DND-41 (cell line): Measurements from ENCODE around the gene AXIN1.

Experiments used
- ATAC-seq: fragments of 200-7000 bp; cut with Tn5 transposase; 3 replicates; pipeline ENCODE4 v1.9.1; 2021; ENCODE audit warnings: low read depth; ENCODE audit not compliant: insufficient read depth
- DNase-seq: peaks from one replicate; pipeline ENCODE4 v3.0.0-alpha.2; 2020
- H2AFZ ChIP-seq: 2 replicates; pipeline ENCODE4 v1.6.0; 2012; ENCODE audit warnings: low read depth, low read length
- H3K27ac ChIP-seq: 2 replicates; pipeline ENCODE4 v1.5.1; 2012; ENCODE audit warnings: low read length, inconsistent platforms
- H3K27me3 ChIP-seq: fragments of 200-600 bp; sonication (generic); 2 replicates; pipeline ENCODE4 v1.6.0; 2012; ENCODE audit warnings: low read length, mild to moderate bottlenecking, inconsistent platforms; ENCODE audit not compliant: insufficient read depth, poor library complexity
- H3K36me3 ChIP-seq: 2 replicates; pipeline ENCODE4 v1.5.1; 2012; ENCODE audit warnings: low read length, inconsistent platforms; ENCODE audit not compliant: insufficient read depth
- H3K4me1 ChIP-seq: 2 replicates; pipeline ENCODE4 v1.5.1; 2012; ENCODE audit warnings: mild to moderate bottlenecking, low read length; ENCODE audit not compliant: insufficient read depth
- H3K4me2 ChIP-seq: 2 replicates; pipeline ENCODE4 v1.6.0; 2012; ENCODE audit warnings: mild to moderate bottlenecking, moderate library complexity, low read length, inconsistent platforms; ENCODE audit not compliant: insufficient read depth
- H3K4me3 ChIP-seq, 2 experiments: fragments of 200-600 bp in 1 of 2; shearing (Covaris generic) in 1 of 2; 2 replicates each; pipeline ENCODE4 v1.5.1; 2012 to 2016; ENCODE audit warnings: inconsistent platforms in 2 of 2, low read length in 2 of 2, mild to moderate bottlenecking in 2 of 2, low read depth in 1 of 2, moderate library complexity in 1 of 2
- H3K79me2 ChIP-seq: 2 replicates; pipeline ENCODE4 v1.6.0; 2012; ENCODE audit warnings: low read length, inconsistent platforms; ENCODE audit not compliant: insufficient read depth
- H3K9ac ChIP-seq: 2 replicates; pipeline ENCODE4 v1.6.0; 2012; ENCODE audit warnings: low read depth, mild to moderate bottlenecking, inconsistent platforms, low read length, moderate library complexity
- H3K9me3 ChIP-seq: 2 replicates; pipeline ENCODE4 v1.5.1; 2012; ENCODE audit warnings: low read length, moderate library complexity, mild to moderate bottlenecking, inconsistent platforms; ENCODE audit not compliant: insufficient read depth, severe bottlenecking
- H4K20me1 ChIP-seq: 2 replicates; pipeline ENCODE4 v1.6.0; 2012; ENCODE audit warnings: low read length; ENCODE audit not compliant: insufficient read depth
- EZH2 ChIP-seq: IDR thresholded peaks from 3 replicates; pipeline ENCODE4 v1.6.1; 2012; ENCODE audit warnings: borderline replicate concordance, low read depth, mild to moderate bottlenecking, moderate library complexity, low read length, inconsistent platforms; ENCODE audit not compliant: severe bottlenecking
- TF ChIP-seq, protein P1 (sequence below): IDR thresholded peaks from 2 replicates; pipeline ENCODE4 v1.5.1; 2012; ENCODE audit warnings: borderline replicate concordance, low read length, moderate library complexity, mild to moderate bottlenecking; ENCODE audit not compliant: poor library complexity, severe bottlenecking; ENCODE audit errors: extremely low read depth

AXIN1 gene

GRCh38 chr16:354971-355461, 2.5 kb upstream of the AXIN1 start:
- H3K9me3 ChIP-seq: no peaks in the 10 kb centered on the region
- H3K4me3 ChIP-seq: no peak overlapping the region
- no peak overlapping the region for H2AFZ ChIP-seq
- H3K4me2 ChIP-seq: no peak overlapping the region
- DNase-seq: no peak
- H3K4me1 ChIP-seq: peaks cover 15% of the 10 kb centered on the region
- no peak for TF ChIP-seq EZH2
- TF ChIP-seq, protein P1, sequence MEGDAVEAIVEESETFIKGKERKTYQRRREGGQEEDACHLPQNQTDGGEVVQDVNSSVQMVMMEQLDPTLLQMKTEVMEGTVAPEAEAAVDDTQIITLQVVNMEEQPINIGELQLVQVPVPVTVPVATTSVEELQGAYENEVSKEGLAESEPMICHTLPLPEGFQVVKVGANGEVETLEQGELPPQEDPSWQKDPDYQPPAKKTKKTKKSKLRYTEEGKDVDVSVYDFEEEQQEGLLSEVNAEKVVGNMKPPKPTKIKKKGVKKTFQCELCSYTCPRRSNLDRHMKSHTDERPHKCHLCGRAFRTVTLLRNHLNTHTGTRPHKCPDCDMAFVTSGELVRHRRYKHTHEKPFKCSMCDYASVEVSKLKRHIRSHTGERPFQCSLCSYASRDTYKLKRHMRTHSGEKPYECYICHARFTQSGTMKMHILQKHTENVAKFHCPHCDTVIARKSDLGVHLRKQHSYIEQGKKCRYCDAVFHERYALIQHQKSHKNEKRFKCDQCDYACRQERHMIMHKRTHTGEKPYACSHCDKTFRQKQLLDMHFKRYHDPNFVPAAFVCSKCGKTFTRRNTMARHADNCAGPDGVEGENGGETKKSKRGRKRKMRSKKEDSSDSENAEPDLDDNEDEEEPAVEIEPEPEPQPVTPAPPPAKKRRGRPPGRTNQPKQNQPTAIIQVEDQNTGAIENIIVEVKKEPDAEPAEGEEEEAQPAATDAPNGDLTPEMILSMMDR: no peak
- no peak for ATAC-seq
- no peak overlapping the region for H3K27ac ChIP-seq
- no peaks in the 10 kb centered on the region for H3K27me3 ChIP-seq
- peaks cover 7% of the 10 kb centered on the region for H3K36me3 ChIP-seq
- H3K79me2 ChIP-seq: peaks cover 20% of the 10 kb centered on the region
- H3K9ac ChIP-seq: no peak overlapping the region
- peaks cover 23% of the 10 kb centered on the region for H4K20me1 ChIP-seq

GRCh38 chr16:354291-354881, 1.9 kb upstream of the AXIN1 start:
- no peak for ATAC-seq
- peaks cover 28% of the 10 kb centered on the region for H4K20me1 ChIP-seq
- peaks cover 26% of the 10 kb centered on the region for H3K79me2 ChIP-seq
- TF ChIP-seq, protein P1: no peak
- TF ChIP-seq EZH2: no peak
- no peak overlapping the region for H3K4me3 ChIP-seq
- H3K4me1 ChIP-seq: peaks cover 20% of the 10 kb centered on the region
- no peak overlapping the region for H3K4me2 ChIP-seq
- no peaks in the 10 kb centered on the region for H3K9me3 ChIP-seq
- H3K9ac ChIP-seq: no peak overlapping the region
- no peaks in the 10 kb centered on the region for H3K27me3 ChIP-seq
- H3K36me3 ChIP-seq: peaks cover 12% of the 10 kb centered on the region
- H3K27ac ChIP-seq: no peak overlapping the region
- no peak for DNase-seq
- no peak overlapping the region for H2AFZ ChIP-seq

DNA sequence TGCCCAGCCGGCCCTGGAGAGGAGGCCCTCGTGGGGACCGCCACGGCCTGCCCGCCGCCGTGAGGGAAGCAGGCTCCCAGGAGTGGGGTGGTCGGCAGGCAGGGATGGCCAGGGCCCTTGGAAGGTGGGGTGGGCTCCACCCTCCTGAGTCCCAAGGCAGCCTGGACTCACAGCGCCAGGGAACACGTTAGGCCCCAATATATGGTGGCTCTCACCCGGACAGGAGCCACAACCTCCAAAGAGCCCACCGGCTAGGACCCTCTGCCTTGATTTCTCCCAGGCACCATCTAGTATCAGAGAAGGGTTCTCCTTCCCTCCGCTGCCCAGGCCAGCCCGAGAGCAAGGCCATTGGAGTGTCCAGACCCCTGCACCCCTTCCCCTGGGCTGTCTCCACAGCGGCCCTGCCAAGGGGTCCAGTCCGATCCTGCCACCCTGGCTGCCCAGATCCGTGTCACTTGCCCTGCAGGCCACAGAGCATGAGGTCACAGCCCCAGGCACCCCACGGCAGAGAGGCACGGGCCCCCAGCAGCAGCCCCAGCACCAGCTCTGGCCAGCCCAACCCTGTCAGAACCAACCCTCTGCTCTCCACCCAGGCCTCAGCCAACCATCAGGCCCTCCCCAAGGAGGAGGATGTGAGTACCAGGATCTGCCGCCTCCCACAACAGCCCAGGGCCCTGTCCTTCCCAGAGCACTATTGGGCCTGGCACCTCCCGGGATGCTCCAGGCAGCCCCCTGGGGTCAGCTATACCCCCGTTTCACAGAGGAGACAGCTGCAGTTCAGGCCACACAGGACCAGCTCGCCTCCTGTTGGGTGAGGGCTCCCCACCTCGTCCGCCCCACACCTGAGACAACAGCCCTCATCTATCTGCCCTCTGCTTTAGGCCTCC, 1.1 kb upstream of the AXIN1 start:
- H3K9me3 ChIP-seq: no peaks in the 10 kb centered on the region
- H3K36me3 ChIP-seq: peaks cover 15% of the 10 kb centered on the region
- H4K20me1 ChIP-seq: peaks cover 32% of the 10 kb centered on the region
- H3K9ac ChIP-seq: no peak overlapping the region
- H3K4me2 ChIP-seq: peak overlapping the region; percentile 28; the same call in 1 of the 2 replicates
- TF ChIP-seq, protein P1: no peak
- no peak for TF ChIP-seq EZH2
- H3K4me1 ChIP-seq: peaks cover 23% of the 10 kb centered on the region
- no peak overlapping the region for H2AFZ ChIP-seq
- H3K4me3 ChIP-seq: no peak overlapping the region
- no peaks in the 10 kb centered on the region for H3K27me3 ChIP-seq
- DNase-seq: no peak
- no peak for ATAC-seq
- H3K27ac ChIP-seq: no peak overlapping the region
- H3K79me2 ChIP-seq: peaks cover 31% of the 10 kb centered on the region
